HCT116 (cell line): ENCODE data around the gene RAB3GAP2. TPM values are rescaled to one million over a fixed set of nuclear protein-coding genes. Genes with fewer than 3 reads are reported as not detected.

ENCODE experiments used
- ATAC-seq: fragments of 200-7000 bp; cut with Tn5 transposase; 2 replicates; pipeline ENCODE4 v1.9.1; 2020; ENCODE audit warnings: mild to moderate bottlenecking, moderate library complexity
- BruUV-seq: library from RNA; stranded (reverse); fragments of 400-500 nt; replicated peaks from 2 replicates; lab custom pipeline; 2021; lab: Mats Ljungman, UMichigan
- CTCF ChIA-PET: fragments of 300-600 bp; sonication (Branson Sonifier 250); formaldehyde crosslinking; loops from one replicate; lab custom pipeline; 2021; ENCODE audit warnings: antibody characterized with exemption; lab: Charles Lee
- POLR2A ChIA-PET: fragments of 300-600, 350-600 bp; sonication (Branson Sonifier 250); formaldehyde crosslinking; loops from one replicate; lab custom pipeline; 2021; ENCODE audit warnings: antibody characterized with exemption; lab: Charles Lee
- RAD21 ChIA-PET, 2 experiments: fragments of 300-600 bp; sonication (Branson Sonifier 250); formaldehyde crosslinking; loops; one replicate each; lab custom pipeline; 2023; ENCODE audit warnings: low total read pairs in 2 of 2; ENCODE audit not compliant: uncharacterized antibody in 2 of 2, unreplicated experiment in 2 of 2, low non-redundant PET in 1 of 2; lab: Charles Lee
- DNase-seq: peaks from one replicate; pipeline ENCODE4 v3.0.0-alpha.2; 2010; ENCODE audit warnings: low read depth, low spot score
- H2AFZ ChIP-seq: fragments of 200-600 bp; shearing (Covaris generic), sonication (generic); 2 replicates; pipeline ENCODE4 v1.6.1; 2017; ENCODE audit warnings: low read depth, mixed run types, mixed read lengths, antibody characterized with exemption, low read length; ENCODE audit not compliant: poor library complexity, severe bottlenecking
- H3K27ac ChIP-seq: 2 replicates; pipeline ENCODE4 v1.5.1; 2012; ENCODE audit warnings: low read depth, low read length
- H3K27me3 ChIP-seq: fragments of 200-600 bp; sonication (generic); 2 replicates; pipeline ENCODE4 v1.6.1; 2016; ENCODE audit warnings: mixed run types, low read length, mixed read lengths; ENCODE audit not compliant: insufficient read depth
- H3K36me3 ChIP-seq, 2 experiments: fragments of 200-500 bp in 1 of 2; fragments of 200-600 bp in 1 of 2; sonication (Bioruptor generic) in 1 of 2; sonication (generic) in 1 of 2; 2 replicates each; pipeline versions ENCODE4 v1.5.1 to v1.6.1; 2014 to 2016; ENCODE audit warnings: low read length in 2 of 2, inconsistent platforms in 1 of 2, mixed read lengths in 1 of 2, mixed run types in 1 of 2; ENCODE audit not compliant: insufficient read depth in 2 of 2, control insufficient read depth in 1 of 2
- H3K4me1 ChIP-seq, 2 experiments: fragments of 200-600 bp in 1 of 2; sonication (generic) in 1 of 2; 2 replicates each; pipeline versions ENCODE4 v1.5.1 to v1.6.1; 2012 to 2017; ENCODE audit warnings: low read length in 2 of 2, inconsistent platforms in 1 of 2, mild to moderate bottlenecking in 1 of 2, mixed read lengths in 1 of 2, mixed run types in 1 of 2, moderate library complexity in 1 of 2; ENCODE audit not compliant: insufficient read depth in 2 of 2, control insufficient read depth in 1 of 2
- H3K4me2 ChIP-seq: fragments of 200-600 bp; sonication (generic); 2 replicates; pipeline ENCODE4 v1.6.1; 2017; ENCODE audit warnings: mixed run types, low read length, mixed read lengths
- H3K4me3 ChIP-seq, 2 experiments: fragments of 200-600 bp in 1 of 2; sonication (generic) in 1 of 2; replicated peaks in 1 of 2; 2 replicates each; pipeline ENCODE4 v1.5.1; 2011 to 2016; ENCODE audit warnings: low read length in 2 of 2, control low read depth in 1 of 2, low read depth in 1 of 2, mild to moderate bottlenecking in 1 of 2, mixed read lengths in 1 of 2, mixed run types in 1 of 2
- H3K79me2 ChIP-seq: fragments of 200-600 bp; sonication (generic); 2 replicates; pipeline ENCODE4 v1.6.1; 2017; ENCODE audit warnings: mild to moderate bottlenecking, mixed run types, low read length, moderate library complexity, mixed read lengths; ENCODE audit not compliant: insufficient read depth
- H3K9ac ChIP-seq: fragments of 200-600 bp; sonication (generic); 2 replicates; pipeline ENCODE4 v1.6.1; 2016; ENCODE audit warnings: low read length, mixed read lengths
- H3K9me2 ChIP-seq: fragments of 200-600 bp; sonication (generic), shearing (Covaris generic); 2 replicates; pipeline ENCODE4 v1.6.1; 2017; ENCODE audit warnings: mixed run types, mild to moderate bottlenecking, moderate library complexity; ENCODE audit not compliant: insufficient read depth
- H3K9me3 ChIP-seq, 2 experiments: fragments of 200-500 bp in 1 of 2; fragments of 200-600 bp in 1 of 2; sonication (Bioruptor generic) in 1 of 2; sonication (generic) in 1 of 2; 2 replicates each; pipeline ENCODE4 v1.6.1; 2014 to 2017; ENCODE audit warnings: low read length in 2 of 2, mixed read lengths in 2 of 2, inconsistent platforms in 1 of 2, low read depth in 1 of 2, mild to moderate bottlenecking in 1 of 2, mixed run types in 1 of 2, moderate library complexity in 1 of 2; ENCODE audit not compliant: control insufficient read depth in 1 of 2, insufficient read depth in 1 of 2
- H4K20me1 ChIP-seq: fragments of 200-600 bp; sonication (generic), shearing (Covaris generic); 2 replicates; pipeline ENCODE4 v1.6.1; 2017; ENCODE audit warnings: mixed run types, mild to moderate bottlenecking, moderate library complexity; ENCODE audit not compliant: insufficient read depth
- POLR2A ChIP-seq: IDR thresholded peaks from 2 replicates; pipeline ENCODE4 v1.7.0; 2011; ENCODE audit warnings: borderline replicate concordance; ENCODE audit not compliant: insufficient read depth, insufficient read length; ENCODE audit errors: extremely low read depth
- RAD21 ChIP-seq: IDR thresholded peaks from 2 replicates; pipeline ENCODE4 v1.6.1; 2012; ENCODE audit warnings: low read depth, mild to moderate bottlenecking
- TCF7L2 ChIP-seq: IDR thresholded peaks from 2 replicates; pipeline ENCODE4 v1.7.0; 2011; ENCODE audit warnings: borderline replicate concordance, inconsistent platforms; ENCODE audit not compliant: insufficient read depth, insufficient read length; ENCODE audit errors: extremely low read depth
- intact Hi-C: fragments of 100-400 bp; cut with micrococcal nuclease; formaldehyde crosslinking; loops from 2 replicates; pipeline ENCODE4 v1.10.0; 2022
- total RNA-seq: library from RNA; stranded (reverse); gene quantifications from one replicate; pipeline ENCODE4 v1.2.1, GENCODE V29; 2021; ENCODE audit not compliant: unreplicated experiment
- TF ChIP-seq, protein P1 (sequence below): IDR thresholded peaks from 2 replicates; pipeline ENCODE4 v1.6.1; 2012
- TF ChIP-seq, protein P2 (sequence below), 3 experiments: fragments of 200-600 bp in 1 of 3; sonication (generic) in 1 of 3; IDR thresholded peaks in 2 of 3; conservative IDR thresholded peaks in 1 of 3; 2 replicates each; pipeline ENCODE4 v1.5.1; 2012 to 2017; ENCODE audit warnings: low read depth in 2 of 3, low read length in 2 of 3, antibody characterized with exemption in 1 of 3, borderline replicate concordance in 1 of 3, control low read depth in 1 of 3, mild to moderate bottlenecking in 1 of 3, mixed read lengths in 1 of 3, mixed run types in 1 of 3, moderate library complexity in 1 of 3; ENCODE audit not compliant: insufficient read depth in 1 of 3

Gene RAB3GAP2
- total RNA-seq, 1 experiment from 2014 or later, result 32.5 TPM

- no peak for TF ChIP-seq TCF7L2
Measured at GRCh38 chr1:220291580-220291979, 19.3 kb upstream of the RAB3GAP2 start (continued).

- H3K27me3 ChIP-seq, result no peaks in the 10 kb centered on the region
- no TSS peak for BruUV-seq
- DNase-seq (no peak), ATAC-seq (no peak)
- ChIA-PET POLR2A (interaction anchor here (1.4 kb wide), 1 partner anchor 18 kb away, joined by 4 read pairs; the partner anchor contains the start of gene RAB3GAP2), RAD21 (no interaction called here), CTCF (interaction anchor here (0.8 to 1.5 kb wide), 4 partner anchors 9 to 486 kb away, joined by 3 to 13 read pairs (median 4); no protein-coding TSS in a partner anchor)
- no peaks in the 10 kb centered on the region for H4K20me1 ChIP-seq
- H3K4me3 ChIP-seq, result no peak overlapping the region
- TF ChIP-seq, protein P1, sequence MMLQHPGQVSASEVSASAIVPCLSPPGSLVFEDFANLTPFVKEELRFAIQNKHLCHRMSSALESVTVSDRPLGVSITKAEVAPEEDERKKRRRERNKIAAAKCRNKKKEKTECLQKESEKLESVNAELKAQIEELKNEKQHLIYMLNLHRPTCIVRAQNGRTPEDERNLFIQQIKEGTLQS, result no peak
- TF ChIP-seq POLR2A (no peak), RAD21 (no peak)
- no peaks in the 10 kb centered on the region for H3K9me2 ChIP-seq
- H3K36me3 ChIP-seq, result no peaks in the 10 kb centered on the region
- H3K4me1 ChIP-seq, result no peaks in the 10 kb centered on the region
- H2AFZ ChIP-seq, result no peak overlapping the region
- no peak overlapping the region for H3K9ac ChIP-seq
- no peak overlapping the region for H3K4me2 ChIP-seq
- H3K9me3 ChIP-seq, result no peaks in the 10 kb centered on the region
- no peak overlapping the region for H3K27ac ChIP-seq
- H3K79me2 ChIP-seq, result no peaks in the 10 kb centered on the region
- intact Hi-C loops, result no loop called here
Measured at GRCh38 chr1:220290140-220290761, 18.0 kb upstream of the RAB3GAP2 start.

DNA sequence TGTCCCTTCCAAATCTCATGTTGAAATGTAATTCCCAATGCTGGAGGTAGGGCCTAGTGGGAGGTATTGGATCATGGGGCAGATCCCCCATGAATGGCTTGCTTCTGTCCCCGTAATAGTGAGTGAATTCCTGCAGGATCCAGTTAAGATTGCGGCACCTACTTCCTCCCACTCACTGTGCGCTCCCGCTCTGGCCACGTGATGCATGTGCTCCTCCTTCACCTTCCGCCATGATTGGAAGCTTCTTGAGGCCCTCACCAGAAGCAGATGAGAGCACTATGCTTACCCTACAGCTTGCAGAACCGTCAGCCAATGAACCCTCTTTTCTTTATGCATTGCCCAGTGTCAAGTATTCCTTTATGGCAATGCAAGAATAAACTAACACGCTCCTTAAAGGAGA is 14.9 kb upstream of the RAB3GAP2 start:
- Histone ChIP-seq H3K4me2 (no peak overlapping the region), H4K20me1 (no peaks in the 10 kb centered on the region), H3K27me3 (no peaks in the 10 kb centered on the region), H3K36me3 (no peaks in the 10 kb centered on the region), H3K9ac (no peak overlapping the region), H3K79me2 (no peaks in the 10 kb centered on the region), H2AFZ (no peak overlapping the region), H3K9me3 (no peaks in the 10 kb centered on the region), H3K4me1 (no peaks in the 10 kb centered on the region), H3K9me2 (no peaks in the 10 kb centered on the region), H3K4me3 (no peak overlapping the region), H3K27ac (no peak overlapping the region)
- TF ChIP-seq, protein P2, sequence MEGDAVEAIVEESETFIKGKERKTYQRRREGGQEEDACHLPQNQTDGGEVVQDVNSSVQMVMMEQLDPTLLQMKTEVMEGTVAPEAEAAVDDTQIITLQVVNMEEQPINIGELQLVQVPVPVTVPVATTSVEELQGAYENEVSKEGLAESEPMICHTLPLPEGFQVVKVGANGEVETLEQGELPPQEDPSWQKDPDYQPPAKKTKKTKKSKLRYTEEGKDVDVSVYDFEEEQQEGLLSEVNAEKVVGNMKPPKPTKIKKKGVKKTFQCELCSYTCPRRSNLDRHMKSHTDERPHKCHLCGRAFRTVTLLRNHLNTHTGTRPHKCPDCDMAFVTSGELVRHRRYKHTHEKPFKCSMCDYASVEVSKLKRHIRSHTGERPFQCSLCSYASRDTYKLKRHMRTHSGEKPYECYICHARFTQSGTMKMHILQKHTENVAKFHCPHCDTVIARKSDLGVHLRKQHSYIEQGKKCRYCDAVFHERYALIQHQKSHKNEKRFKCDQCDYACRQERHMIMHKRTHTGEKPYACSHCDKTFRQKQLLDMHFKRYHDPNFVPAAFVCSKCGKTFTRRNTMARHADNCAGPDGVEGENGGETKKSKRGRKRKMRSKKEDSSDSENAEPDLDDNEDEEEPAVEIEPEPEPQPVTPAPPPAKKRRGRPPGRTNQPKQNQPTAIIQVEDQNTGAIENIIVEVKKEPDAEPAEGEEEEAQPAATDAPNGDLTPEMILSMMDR (IDR thresholded peaks at IDR 0.05 in 2 of 3, conservative IDR thresholded peaks at IDR 0.05 in 1 of 3; ENCODE audit: borderline replicate concordance in 1 of 3, insufficient read depth in 1 of 3, low read depth in 2 of 3, low read length in 2 of 3), result no peak
- ChIA-PET RAD21 (no interaction called here), CTCF (interaction anchor here (1.7 kb wide), 1 partner anchor 10 kb away, joined by 10 read pairs; no protein-coding TSS in a partner anchor), POLR2A (no interaction called here)
- intact Hi-C loops, result loop anchor here (10.0 kb wide), 1 partner anchor 412 kb away; no protein-coding TSS in a partner anchor
- no peak for DNase-seq
- no peak for ATAC-seq
- BruUV-seq, result no TSS peak
